Measurements from ENCODE around the gene CCDC154.

CCDC154 gene

DNA sequence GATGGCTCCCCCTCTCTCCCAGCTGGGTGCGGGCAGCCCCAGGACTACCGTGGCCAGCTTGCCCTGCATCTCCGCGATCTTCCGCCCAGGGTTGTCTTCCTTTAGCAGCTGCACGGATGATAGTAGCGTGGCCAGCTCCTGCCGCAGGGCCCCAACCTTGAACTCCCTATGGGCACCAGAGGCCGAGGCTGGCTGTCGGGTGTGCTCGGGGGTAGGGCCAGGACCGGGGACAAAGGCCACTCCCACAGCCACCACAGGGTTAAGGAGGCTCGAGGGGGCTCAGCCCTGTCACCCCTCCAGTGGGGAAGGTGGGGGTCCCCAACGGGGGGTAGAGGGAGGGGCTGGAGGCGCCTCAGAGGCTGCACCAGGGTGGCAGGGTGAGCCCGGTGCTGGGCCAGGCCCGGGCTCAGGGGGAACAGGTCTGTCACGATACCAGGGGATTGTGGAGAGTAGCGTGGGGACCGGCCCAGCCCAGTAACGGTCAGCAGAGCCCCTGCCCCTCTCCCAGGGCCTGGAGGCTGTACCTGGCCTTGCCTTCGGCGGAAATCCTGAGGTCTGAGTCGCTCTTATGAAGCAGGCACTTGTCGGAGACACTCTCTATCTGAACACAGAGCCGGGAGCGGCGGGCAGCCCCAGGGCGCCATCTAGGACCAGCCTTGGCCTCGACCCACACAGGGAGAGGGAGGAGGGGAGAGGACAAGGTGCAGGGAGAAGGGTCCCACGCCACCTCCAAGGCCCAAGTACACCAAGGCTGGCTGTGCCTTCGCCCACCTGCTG, 8.2 kb downstream of the CCDC154 start:
- DNase-seq = no peak
- no peak for ATAC-seq

DNA sequence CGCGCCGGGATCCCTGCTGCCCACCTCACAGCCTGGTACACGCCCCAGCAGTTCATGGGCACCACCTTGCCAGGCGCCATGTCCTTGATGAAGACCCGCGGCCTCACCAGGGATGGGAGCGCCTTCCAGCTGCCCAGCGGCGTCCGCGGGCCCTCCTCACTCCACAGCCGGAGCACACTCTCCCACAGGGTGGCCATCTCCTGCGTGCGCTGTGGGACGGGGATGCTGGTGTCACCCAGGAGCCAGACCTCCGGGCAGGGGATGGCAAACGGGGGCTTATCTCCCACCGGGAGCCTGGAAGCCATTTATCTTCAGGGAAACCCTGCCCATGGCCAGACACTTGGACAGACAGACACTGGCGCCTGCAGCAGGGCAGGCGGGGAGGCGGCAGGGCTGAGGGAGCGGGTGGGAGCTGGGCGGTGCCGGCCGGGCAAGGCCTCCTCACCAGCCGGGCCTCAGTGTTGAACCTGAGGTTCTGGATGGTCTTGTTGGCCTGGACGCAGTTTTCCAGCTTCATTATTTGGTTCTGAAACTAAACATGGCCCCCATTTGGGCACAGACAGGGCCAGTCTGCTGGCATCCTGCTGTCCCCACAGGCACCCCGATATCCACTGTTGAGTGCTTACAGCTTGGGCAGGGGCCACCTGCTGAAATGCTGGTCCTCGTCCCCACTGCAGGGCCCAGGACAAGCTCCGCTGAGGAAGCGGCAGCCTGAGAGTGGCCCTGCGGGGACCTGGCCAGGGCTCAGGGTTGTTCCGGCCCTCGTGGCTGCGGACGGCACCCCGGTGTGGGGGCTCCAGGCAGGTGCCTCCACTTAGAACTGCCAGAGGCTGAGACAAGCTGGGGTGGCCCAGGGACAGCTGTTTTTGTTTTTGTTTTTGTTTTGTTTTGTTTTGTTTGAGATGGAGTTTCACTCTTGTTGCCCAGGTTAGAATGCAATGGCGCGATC, 9.4 kb downstream of the CCDC154 start:
- ATAC-seq (no peak), DNase-seq (no peak)

DNA sequence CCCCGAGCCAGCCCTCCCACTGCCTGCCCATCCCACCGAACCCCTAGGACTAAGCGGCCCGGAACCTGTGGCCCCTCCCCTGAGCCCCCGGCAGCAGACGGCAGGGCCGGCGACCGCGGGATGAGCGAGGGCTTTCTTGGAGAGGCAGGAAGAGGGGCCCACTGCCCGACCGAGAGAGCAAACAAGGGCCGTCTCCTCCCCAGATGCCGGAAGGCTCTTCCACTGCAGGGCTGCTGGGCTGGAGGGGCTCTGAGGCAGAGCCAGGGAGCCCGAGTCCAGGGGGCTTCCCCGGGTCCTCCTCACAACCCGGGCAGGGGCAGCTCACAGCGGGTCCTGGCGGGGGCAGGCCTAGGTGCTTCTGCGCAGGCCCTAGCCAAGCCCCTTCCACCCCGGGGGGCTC, 10.6 kb downstream of the CCDC154 start:
- no peak for ATAC-seq
- DNase-seq = no peak

DNA sequence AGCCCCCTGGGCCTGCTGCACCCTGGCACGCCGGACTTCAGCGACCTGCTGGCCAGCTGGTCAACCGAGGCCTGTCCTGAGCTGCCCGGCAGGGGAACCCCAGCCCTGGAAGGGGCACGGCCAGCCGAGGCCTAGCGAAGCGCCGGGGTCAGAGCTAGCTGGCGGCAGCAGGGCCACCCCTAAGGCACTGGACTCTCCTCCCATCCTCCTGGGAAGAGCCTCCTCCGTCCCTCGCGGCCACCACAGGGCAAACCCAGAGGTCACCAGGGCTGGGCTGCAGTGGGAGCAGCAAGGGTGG, 11.1 kb downstream of the CCDC154 start:
- DNase-seq (no peak), ATAC-seq (no peak)

DNA sequence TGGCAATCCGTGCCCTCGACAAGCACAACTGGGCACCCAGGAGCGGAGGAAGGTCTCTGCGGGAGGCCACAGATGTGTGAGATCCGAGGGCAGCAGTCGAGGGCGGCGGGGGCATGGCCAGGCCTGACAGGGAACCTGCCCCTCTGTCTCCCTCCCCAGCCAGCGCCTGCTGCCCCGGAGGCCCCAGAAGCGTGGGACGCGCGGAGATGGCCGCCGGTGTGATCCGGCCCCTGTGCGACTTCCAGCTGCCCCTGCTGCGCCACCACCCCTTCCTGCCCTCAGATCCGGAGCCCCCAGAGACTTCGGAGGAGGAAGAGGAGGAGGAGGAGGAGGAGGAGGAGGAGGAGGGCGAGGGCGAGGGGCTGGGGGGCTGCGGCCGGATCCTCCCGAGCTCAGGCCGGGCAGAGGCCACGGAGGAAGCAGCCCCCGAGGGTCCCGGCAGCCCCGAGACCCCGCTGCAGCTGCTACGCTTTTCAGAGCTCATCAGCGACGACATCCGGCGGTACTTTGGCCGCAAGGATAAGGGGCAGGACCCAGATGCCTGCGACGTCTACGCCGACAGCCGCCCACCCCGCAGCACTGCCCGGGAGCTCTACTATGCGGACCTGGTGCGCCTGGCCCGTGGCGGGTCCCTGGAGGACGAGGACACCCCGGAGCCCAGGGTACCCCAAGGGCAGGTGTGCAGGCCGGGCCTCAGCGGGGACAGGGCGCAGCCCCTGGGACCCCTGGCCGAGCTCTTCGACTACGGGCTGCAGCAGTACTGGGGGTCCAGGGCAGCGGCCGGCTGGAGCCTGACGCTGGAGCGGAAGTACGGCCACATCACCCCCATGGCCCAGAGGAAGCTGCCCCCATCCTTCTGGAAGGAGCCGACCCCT, 11.7 kb downstream of the CCDC154 start:
- DNase-seq (peak; percentile 32), ATAC-seq (peak; percentile 6)

DNA sequence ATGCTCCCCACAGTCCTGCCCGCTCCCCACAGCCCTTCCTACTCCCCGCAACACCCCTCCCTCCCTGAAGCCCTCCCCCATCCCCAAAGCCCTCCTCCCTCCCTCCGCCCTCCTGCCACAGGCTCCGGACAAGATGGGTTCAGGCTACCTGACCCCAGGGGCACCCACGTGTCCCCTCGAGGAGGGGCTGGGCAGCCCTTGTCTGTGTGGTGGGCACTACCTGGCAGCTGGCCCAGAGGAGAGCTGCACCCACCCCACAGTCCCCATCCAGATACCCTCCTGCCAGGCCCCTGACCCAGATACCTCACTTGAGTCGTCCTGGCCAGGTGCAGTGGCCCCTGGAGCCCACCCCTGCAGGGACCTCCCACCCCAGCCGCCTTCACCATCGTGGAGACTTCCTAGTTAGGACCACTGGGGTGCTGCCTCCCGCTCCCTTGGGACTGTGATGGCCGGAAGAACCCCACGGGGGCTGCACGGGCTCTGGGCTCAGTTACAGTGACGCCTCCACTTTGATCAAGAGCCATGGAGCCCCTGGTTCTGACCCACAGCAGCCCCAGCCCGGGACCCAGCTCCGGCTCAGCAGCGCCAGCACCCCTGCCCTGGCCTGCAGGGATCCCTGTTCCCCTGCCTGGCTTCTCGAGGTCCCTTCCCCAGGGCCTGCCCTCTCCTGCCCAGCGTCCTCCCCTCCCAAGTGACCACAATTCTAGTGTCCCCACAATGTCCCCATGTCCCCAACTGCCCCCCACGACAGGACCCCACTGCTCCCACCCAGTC, 12.7 kb downstream of the CCDC154 start:
- no peak for DNase-seq
- ATAC-seq = no peak

DNA sequence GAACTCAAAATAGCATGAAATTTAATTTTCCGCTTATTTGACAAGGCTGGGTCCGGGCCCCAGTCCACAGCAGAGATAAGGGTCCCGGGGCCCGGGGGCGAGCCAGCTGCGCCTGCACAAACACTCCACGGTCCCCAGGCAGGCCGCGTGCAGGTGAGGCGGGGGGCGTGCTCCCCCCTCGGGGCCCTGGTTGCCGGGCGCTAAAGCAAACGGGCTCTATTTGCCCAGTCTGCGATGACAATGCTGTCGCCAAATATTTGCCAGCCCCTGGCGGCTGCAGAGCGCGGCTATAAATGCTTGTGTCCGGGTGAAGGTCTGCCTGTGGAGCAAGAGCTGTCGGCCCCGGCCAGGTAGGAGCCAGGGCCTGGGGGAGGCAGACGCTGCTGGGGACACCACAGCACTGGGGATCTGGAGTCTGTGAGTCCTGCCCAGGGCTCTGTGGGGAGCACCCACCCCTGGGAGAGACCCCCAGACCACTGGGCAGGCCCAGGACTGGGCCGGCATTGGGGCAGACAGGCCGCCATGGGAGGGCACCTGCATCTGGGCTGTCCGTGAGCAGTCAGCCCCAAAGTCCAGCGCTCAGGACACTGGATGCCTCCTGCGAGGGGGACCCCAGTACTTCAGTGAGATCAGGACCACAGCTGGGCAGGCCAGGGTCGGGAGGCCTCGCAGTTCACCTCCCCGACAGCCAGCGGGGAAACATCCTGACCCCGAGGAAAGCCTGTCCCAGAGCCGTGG, 13.4 kb downstream of the CCDC154 start, which contains the start of gene PERCC1:
PERCC1 (plus strand) TSS at position 320 of the 738 bp plus-strand sequence. CDS start 1,516 bp downstream, outside the sequence.
- DNase-seq = no peak
- no peak for ATAC-seq

- ATAC-seq (no peak), DNase-seq (no peak)
Measured at GRCh38 chr16:1430214-1430758, 14.1 kb downstream of the CCDC154 start.

DNA sequence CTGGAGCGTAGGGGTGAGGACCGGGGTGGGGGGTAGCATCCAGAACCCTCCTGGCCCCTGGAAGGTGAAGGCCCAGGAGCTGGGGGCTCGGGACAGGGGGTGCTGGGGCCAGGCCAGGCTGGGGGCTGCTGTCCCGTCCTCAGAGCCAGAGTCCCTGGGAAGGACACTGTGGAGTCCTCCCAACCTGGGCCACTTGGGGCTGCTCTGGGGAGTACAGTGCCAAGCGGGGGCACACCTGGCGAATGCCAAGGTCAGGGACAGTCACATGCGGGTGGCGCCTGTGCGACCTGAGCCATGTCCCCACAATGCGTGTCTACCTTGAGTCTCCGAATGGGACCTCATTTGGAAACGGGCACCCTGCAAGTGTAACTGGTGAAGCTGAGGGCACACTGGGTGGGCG, 14.7 kb downstream of the CCDC154 start:
- DNase-seq = no peak

GRCh38 chr16:1429012-1429411, 15.3 kb downstream of the CCDC154 start:
- ATAC-seq = no peak
- DNase-seq = no peak

More for the DNA sequence above, 14.7 kb downstream of the CCDC154 start:
- ATAC-seq = no peak

- ATAC-seq = peak; percentile 67
- peak; percentile 75 for DNase-seq
Measured at GRCh38 chr16:1428511-1428910, 15.8 kb downstream of the CCDC154 start.

DNA sequence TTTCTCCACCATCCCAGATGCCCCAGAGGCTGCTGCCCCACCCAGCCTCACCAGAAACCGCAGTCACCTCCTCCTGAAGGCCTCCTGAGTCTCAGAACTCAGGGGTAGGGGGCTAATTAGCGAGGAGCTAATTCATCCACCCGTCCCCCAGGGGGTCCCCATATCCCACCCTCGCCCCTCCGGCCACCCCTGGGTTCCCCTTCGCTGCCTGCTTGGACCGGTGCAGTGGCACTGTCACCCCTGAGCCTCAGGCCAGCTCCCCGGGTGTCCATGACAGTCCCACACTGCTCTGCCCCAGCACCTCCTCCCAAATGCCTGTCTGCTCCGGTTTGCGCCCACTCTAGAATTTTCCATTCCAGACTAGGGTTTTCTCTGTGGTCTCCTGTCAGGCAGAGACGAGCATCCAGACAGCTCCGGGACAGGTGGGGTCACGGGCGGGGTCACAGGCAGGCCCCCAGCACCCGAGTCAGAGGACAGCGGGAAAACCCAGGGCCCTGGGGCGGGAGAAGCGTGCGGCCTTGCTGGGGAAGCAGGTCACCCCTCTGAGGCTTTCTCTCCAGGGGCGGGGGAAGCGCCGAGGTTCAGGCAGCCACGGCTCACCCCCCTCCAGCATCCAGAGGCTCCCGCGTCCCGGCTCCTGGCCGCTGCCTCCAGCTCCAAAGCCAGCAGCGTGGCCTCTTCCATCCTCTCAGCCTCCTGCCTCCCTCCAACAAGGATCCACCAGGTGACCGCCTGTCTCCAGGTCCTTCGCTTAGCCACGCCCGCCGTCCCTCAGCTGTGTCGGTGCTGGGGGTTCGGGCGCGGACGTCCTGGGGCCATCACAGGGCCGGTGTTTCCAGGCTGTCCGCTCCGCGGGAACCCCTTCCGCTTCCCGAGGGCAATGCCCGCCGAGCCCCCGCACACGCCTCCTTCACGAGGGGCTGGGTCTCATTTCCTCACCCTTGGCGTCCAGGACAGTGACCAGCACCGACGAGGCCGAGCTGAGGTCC, 16.6 kb downstream of the CCDC154 start:
- DNase-seq (no peak), ATAC-seq (no peak)

DNA sequence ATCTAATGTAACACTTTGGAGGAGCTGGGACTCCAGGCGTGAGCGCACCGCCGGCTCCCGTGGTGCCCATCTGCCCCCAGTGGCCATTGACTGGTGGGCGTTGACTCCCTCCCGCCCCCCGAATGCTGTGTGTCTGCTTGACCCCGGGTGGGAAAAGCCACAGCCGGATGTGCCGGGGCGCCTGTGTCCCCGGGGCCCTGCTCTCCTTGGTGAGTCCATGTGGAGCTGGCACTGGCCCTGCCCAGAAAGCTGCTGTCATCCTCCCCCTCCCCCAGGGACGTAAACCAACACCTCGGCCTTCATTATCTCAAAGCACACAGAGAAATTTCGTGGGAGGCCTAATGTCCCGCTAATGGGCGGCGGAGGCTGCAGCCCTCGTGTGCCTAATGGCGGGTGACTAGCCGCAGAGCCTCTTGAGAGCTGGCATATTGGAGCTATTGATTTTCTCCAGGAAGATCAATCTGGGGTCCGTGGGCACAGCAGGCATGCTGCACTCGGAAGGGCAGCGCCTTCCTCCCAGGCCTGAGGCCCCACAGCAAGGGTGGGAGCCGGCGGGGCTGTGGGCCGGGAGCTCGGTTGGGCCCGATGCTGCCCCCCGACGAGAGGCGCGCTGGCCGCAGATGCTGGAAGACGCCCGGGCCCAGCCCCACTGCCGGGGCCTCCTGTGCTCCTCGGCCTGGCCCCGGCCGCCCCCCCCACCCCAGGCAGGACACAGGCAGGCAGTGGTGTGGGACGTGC, 17.5 kb downstream of the CCDC154 start:
- DNase-seq (no peak), ATAC-seq (no peak)

DNA sequence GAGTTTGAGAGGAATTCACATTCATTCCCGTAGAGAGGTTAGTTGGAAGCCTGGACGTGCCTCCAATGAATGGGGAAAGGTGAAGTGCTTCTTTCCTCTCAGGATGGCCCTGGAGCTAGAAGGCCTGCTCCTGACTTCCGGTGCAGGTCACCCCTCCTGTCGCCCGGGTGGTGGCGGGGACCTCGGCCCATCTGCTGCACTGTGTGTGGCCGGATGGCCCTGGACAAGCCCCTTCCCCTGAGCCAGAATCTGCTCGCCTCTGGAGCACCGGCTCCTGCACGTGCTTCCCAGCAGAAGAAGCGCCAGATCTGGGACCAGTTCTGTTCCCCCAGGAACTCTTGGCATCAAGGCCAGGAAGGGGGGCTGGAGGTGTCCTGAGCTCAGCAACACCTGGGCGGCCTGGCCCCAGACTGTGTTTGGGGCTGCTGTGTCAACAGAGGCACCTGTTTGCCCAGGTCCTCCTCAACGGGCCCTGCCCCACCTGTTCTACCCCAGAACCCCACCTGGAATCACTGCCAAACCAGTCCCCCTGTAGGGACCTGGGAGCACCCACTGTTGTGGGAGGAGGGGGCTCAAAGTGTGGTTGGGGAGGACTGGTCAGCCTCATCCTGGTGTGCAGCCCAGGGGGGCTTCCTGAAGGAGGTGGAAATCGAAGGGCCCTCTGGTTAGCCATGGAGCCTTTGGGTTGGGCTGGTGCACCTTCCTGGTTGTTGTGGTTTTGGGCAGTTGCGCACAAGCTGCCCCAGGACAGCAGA, 18.6 kb downstream of the CCDC154 start:
- DNase-seq = no peak
- ATAC-seq = no peak

DNA sequence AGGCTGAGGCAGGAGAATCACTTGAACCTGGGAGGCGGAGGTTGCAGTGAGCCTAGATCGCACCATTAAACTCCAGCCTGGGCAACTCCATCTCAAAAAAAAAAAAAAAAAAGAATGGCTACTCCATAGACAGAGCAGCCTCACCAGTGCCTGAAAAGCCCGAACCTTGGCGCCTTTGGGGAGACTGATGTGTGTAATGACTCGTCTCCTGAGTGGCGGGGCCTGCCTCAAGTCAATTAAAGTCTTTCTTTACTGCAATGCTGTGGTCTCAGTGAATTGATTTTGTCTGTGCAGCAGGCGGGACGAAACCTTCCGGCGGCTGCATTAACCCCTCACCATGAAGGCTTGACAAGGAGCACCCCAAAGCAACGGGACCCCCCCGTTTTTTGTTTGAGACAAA, 20.3 kb downstream of the CCDC154 start:
- ATAC-seq (no peak), DNase-seq (no peak)

DNA sequence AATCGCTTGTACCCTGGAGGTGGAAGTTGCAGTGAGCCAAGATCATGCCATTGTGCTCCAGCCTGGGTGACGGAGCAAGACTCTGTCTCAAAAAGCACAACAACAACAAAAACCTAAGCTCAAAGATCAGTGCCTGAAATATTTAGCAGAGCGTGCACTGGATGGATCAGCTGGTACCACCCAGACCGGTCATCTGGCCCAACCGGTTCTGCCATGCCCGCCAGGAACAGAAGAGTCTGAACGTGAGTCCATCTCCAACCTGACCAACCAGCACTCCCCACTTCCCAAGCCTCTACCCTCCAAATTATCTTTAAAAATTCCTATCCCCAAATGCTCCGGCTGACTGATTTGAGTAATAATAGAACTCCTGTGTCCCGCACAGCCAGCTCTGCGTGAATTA, 22.3 kb downstream of the CCDC154 start:
- ATAC-seq (no peak), DNase-seq (no peak)

DNA sequence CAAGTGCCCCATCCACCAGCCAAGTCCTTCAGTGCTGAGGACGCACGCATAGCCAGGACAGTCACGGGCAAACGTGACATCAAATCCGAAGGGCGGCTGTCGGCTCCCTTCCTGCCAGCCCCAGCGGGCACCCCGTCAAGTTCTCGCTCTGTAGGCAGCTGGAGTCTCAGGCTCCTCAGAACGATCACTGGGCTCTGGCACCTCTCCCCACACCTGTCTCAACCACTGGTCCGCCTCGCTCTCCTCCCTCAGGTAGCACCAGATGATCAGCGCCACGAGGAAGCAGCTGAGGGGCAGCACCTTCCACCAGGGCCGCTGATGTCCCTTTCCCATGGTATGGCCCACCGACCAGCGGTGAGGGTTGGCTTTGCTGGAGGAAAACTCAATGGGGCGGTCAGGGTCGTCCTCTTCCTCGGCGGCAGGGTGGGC, 24.2 kb downstream of the CCDC154 start:
- peak; percentile 24 for DNase-seq
- peak; percentile 0 for ATAC-seq

GRCh38 chr16:1416521-1416941, 27.8 kb downstream of the CCDC154 start:
- no peak for DNase-seq
- ATAC-seq = no peak

Data from stimulated activated naive CD8-positive, alpha-beta T cell treated with anti-CD3 and anti-CD28 coated beads, Interleukin-15, Interleukin-2, amounts not matched to agents 100 U/mL and 50 U/mL, for 24 hours (primary cell).